AG04450 (cell line): ENCODE data around the gene METTL21A. TPM values are rescaled to one million over a fixed set of nuclear protein-coding genes. Genes with fewer than 3 reads are reported as not detected.

Experiments
- CTCF ChIA-PET: fragments of 300-600, 350-600 bp; formaldehyde crosslinking; extraction: SDS; loops from one replicate; lab custom pipeline; 2022; ENCODE audit warnings: antibody characterized with exemption, inconsistent platforms; lab: Charles Lee
- POLR2A ChIA-PET: fragments of 350-600 bp; formaldehyde crosslinking; extraction: SDS; loops from one replicate; lab custom pipeline; 2021; ENCODE audit warnings: antibody characterized with exemption, inconsistent platforms; lab: Yijun Ruan, JAX
- DNase-seq: peaks from one replicate; pipeline ENCODE4 v3.0.0-alpha.2; 2011; ENCODE audit warnings: low read depth, low spot score
- H3K27ac ChIP-seq: one replicate; pipeline ENCODE4 v1.5.1; 2012; ENCODE audit warnings: low read depth, low read length, control low read depth
- H3K27me3 ChIP-seq: one replicate; pipeline ENCODE4 v1.6.0; 2012; ENCODE audit warnings: low read length; ENCODE audit not compliant: control insufficient read depth, insufficient read depth
- H3K4me3 ChIP-seq: 2 replicates; pipeline ENCODE4 v1.5.1; 2011; ENCODE audit warnings: mild to moderate bottlenecking, low read depth, low read length, control low read depth
- H3K9me3 ChIP-seq: 2 replicates; pipeline ENCODE4 v1.5.1; 2012; ENCODE audit warnings: low read length; ENCODE audit not compliant: control insufficient read depth, insufficient read depth
- CTCF ChIP-seq: IDR thresholded peaks from 2 replicates; pipeline ENCODE4 v1.5.1; 2011; ENCODE audit warnings: low read depth, low read length, control low read depth, inconsistent platforms
- polyA plus RNA-seq: library from polyadenylated mRNA; depleted of rRNA; stranded (reverse); fragments of >200 nt; gene quantifications from 2 replicates; pipeline ENCODE4 v1.2.3, GENCODE V29; 2011

Gene METTL21A
- polyA plus RNA-seq, 1 experiment = 20.3 TPM

GRCh38 chr2:207670887-207671286 is 45.7 kb upstream of the METTL21A start:
- Histone ChIP-seq H3K9me3 (no peaks in the 10 kb centered on the region), H3K4me3 (no peak overlapping the region), H3K27me3 (no peaks in the 10 kb centered on the region), H3K27ac (no peak overlapping the region)
- POLR2A ChIA-PET = no interaction called here
- CTCF ChIA-PET = no interaction called here
- TF ChIP-seq CTCF = no peak
- DNase-seq = no peak

- POLR2A ChIA-PET = interaction anchor here (0.7 kb wide), 1 partner anchor 1309 kb away, joined by 3 read pairs; no protein-coding TSS in a partner anchor
- CTCF ChIA-PET = interaction anchor here (0.5 to 0.7 kb wide), 2 partner anchors 28 to 172 kb away, joined by 3 read pairs; no protein-coding TSS in a partner anchor
- no peak for TF ChIP-seq CTCF
Observed at GRCh38 chr2:207663870-207664545, 38.8 kb upstream of the METTL21A start.

GRCh38 chr2:207662203-207662602 is 37.0 kb upstream of the METTL21A start:
- TF ChIP-seq CTCF = no peak
- no peak overlapping the region for H3K27ac ChIP-seq
- H3K9me3 ChIP-seq = no peaks in the 10 kb centered on the region
- H3K4me3 ChIP-seq = no peak overlapping the region
- ChIA-PET CTCF (no interaction called here), POLR2A (no interaction called here)
- no peaks in the 10 kb centered on the region for H3K27me3 ChIP-seq
- DNase-seq = no peak

More at GRCh38 chr2:207663870-207664545, 38.8 kb upstream of the METTL21A start:
- no peak overlapping the region for H3K4me3 ChIP-seq
- H3K27ac ChIP-seq = no peak overlapping the region
- no peak for DNase-seq
- no peaks in the 10 kb centered on the region for H3K27me3 ChIP-seq
- H3K9me3 ChIP-seq = no peaks in the 10 kb centered on the region

- CTCF ChIA-PET = interaction anchor here (1.2 kb wide), 1 partner anchor 411 kb away, joined by 3 read pairs; no protein-coding TSS in a partner anchor
Observed at GRCh38 chr2:207660994-207661393, 35.8 kb upstream of the METTL21A start.

More at GRCh38 chr2:207660994-207661393, 35.8 kb upstream of the METTL21A start:
- no peak overlapping the region for H3K27ac ChIP-seq
- POLR2A ChIA-PET = interaction anchor here (0.6 kb wide), 1 partner anchor 49 kb away, joined by 3 read pairs; no protein-coding TSS in a partner anchor
- no peak overlapping the region for H3K4me3 ChIP-seq
- H3K27me3 ChIP-seq = no peaks in the 10 kb centered on the region
- no peak for DNase-seq
- H3K9me3 ChIP-seq = no peaks in the 10 kb centered on the region
- TF ChIP-seq CTCF = no peak
